ENCODE measurements around the gene F2RL2. TPM values are rescaled to one million over a fixed set of nuclear protein-coding genes. Genes with fewer than 3 reads are reported as not detected.

F2RL2 gene
- total RNA-seq, 1 experiment from 2014 or later: 0.28 TPM

DNA sequence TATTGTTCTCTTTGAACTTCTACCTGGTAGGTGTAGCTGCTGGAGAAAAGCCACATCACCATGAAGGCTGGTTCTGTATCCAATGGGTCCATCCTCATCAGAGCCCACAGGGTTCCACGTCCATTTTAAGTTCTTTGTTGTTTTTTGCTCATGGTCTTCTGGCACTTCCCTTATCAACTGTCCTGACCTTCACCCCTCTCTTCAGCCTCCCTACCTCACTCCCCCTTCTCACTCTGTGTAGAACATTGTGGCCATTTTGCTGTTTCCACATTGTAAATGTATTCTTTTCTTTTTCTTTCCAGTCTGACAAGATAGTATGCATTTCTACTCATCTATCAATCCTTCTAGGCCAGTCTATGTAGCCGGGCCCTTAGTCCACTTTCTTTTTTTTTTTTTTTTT lies 44.3 kb upstream of the F2RL2 start:
- H3K36me3 Mint-ChIP-seq (ENCODE audit: insufficient read depth, unreplicated experiment): peaks cover 6% of the 10 kb centered on the region
- POLR2A ChIA-PET: interaction anchor here (1.2 kb wide), 1 partner anchor 26 kb away, joined by 3 read pairs; no protein-coding TSS in a partner anchor
- no peaks in the 10 kb centered on the region for H3K27me3 Mint-ChIP-seq (ENCODE audit: insufficient read depth, unreplicated experiment)
- BruUV-seq (replicated peaks): no TSS peak
- no peak for DNase-seq (ENCODE audit: unreplicated experiment)
- TF ChIP-seq, protein P1, sequence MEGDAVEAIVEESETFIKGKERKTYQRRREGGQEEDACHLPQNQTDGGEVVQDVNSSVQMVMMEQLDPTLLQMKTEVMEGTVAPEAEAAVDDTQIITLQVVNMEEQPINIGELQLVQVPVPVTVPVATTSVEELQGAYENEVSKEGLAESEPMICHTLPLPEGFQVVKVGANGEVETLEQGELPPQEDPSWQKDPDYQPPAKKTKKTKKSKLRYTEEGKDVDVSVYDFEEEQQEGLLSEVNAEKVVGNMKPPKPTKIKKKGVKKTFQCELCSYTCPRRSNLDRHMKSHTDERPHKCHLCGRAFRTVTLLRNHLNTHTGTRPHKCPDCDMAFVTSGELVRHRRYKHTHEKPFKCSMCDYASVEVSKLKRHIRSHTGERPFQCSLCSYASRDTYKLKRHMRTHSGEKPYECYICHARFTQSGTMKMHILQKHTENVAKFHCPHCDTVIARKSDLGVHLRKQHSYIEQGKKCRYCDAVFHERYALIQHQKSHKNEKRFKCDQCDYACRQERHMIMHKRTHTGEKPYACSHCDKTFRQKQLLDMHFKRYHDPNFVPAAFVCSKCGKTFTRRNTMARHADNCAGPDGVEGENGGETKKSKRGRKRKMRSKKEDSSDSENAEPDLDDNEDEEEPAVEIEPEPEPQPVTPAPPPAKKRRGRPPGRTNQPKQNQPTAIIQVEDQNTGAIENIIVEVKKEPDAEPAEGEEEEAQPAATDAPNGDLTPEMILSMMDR (IDR thresholded peaks at IDR 0.05; ENCODE audit: unreplicated experiment): no peak
- CTCF ChIA-PET: interaction anchor here (1.2 to 1.5 kb wide), 2 partner anchors 9 to 10 kb away, joined by 3 to 6 read pairs; no protein-coding TSS in a partner anchor
- peaks cover 7% of the 10 kb centered on the region for H3K4me1 Mint-ChIP-seq (ENCODE audit: insufficient read depth, unreplicated experiment)
- intact Hi-C loops (cut with micrococcal nuclease): no loop called here
- H3K27ac Mint-ChIP-seq (ENCODE audit: low read depth, unreplicated experiment): no peak overlapping the region
- no peak overlapping the region for H3K4me3 Mint-ChIP-seq (ENCODE audit: unreplicated experiment)
- H3K9me3 Mint-ChIP-seq (ENCODE audit: unreplicated experiment): no peaks in the 10 kb centered on the region

DNA sequence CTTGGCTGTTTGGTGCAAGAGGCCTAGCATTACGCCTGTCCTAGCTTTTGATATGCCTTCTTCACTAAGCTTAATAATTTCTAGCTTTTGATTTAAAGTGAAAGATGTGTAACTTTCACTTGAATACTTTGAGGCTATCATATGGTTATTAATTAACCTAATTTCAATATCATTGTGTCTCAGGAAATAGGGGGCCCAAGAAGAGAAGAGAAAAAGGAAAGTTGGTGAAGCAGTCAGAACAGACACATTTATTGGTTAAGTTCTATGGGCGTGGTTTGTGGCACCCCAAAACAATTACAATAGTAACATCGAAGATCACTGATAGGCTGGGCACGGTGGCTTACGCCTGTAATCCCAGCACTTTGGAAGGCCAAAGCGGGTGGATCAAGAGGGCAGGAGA lies 40.9 kb upstream of the F2RL2 start:
- no peaks in the 10 kb centered on the region for H3K27me3 Mint-ChIP-seq (ENCODE audit: insufficient read depth, unreplicated experiment)
- no peaks in the 10 kb centered on the region for H3K9me3 Mint-ChIP-seq (ENCODE audit: unreplicated experiment)
- H3K36me3 Mint-ChIP-seq (ENCODE audit: insufficient read depth, unreplicated experiment): peaks cover 6% of the 10 kb centered on the region
- peaks cover 1% of the 10 kb centered on the region for H3K4me1 Mint-ChIP-seq (ENCODE audit: insufficient read depth, unreplicated experiment)
- CTCF ChIA-PET: no interaction called here
- no TSS peak for BruUV-seq (replicated peaks)
- DNase-seq (ENCODE audit: unreplicated experiment): no peak
- H3K27ac Mint-ChIP-seq (ENCODE audit: low read depth, unreplicated experiment): no peak overlapping the region
- no peak overlapping the region for H3K4me3 Mint-ChIP-seq (ENCODE audit: unreplicated experiment)
- intact Hi-C loops (cut with micrococcal nuclease): no loop called here
- POLR2A ChIA-PET: interaction anchor here (0.7 kb wide), 1 partner anchor 1033 kb away, joined by 3 read pairs; no protein-coding TSS in a partner anchor
- TF ChIP-seq, protein P1 (IDR thresholded peaks at IDR 0.05; ENCODE audit: unreplicated experiment): no peak

DNA sequence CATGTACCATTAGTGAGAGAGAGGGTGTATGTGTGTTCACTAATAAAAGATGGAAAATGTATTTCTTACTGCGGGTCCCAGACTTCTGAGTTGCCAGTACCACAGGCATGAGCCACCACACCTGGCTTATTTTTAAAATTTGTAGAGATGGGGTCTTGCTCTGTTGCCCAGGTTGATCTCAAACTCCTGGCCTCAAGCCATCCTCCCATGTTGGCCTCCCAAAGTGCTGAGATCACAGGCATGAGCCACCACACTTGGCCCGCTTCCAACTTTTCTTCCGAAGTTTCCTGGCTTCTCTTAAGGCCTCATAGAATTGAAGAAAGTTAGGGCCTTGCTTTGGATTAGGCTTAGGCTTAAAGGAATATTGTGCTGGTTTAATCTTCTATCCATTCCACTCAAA lies 40.4 kb upstream of the F2RL2 start:
- ChIA-PET CTCF (no interaction called here), POLR2A (interaction anchor here (0.7 kb wide), 1 partner anchor 15 kb away, joined by 3 read pairs; no protein-coding TSS in a partner anchor)
- TF ChIP-seq, protein P1 (IDR thresholded peaks at IDR 0.05; ENCODE audit: unreplicated experiment): no peak
- no peaks in the 10 kb centered on the region for H3K9me3 Mint-ChIP-seq (ENCODE audit: unreplicated experiment)
- DNase-seq (ENCODE audit: unreplicated experiment): no peak
- H3K36me3 Mint-ChIP-seq (ENCODE audit: insufficient read depth, unreplicated experiment): peaks cover 6% of the 10 kb centered on the region
- intact Hi-C loops (cut with micrococcal nuclease): no loop called here
- no peak overlapping the region for H3K27ac Mint-ChIP-seq (ENCODE audit: low read depth, unreplicated experiment)
- BruUV-seq (replicated peaks): no TSS peak
- no peaks in the 10 kb centered on the region for H3K4me1 Mint-ChIP-seq (ENCODE audit: insufficient read depth, unreplicated experiment)
- H3K4me3 Mint-ChIP-seq (ENCODE audit: unreplicated experiment): no peak overlapping the region
- H3K27me3 Mint-ChIP-seq (ENCODE audit: insufficient read depth, unreplicated experiment): no peaks in the 10 kb centered on the region

DNA sequence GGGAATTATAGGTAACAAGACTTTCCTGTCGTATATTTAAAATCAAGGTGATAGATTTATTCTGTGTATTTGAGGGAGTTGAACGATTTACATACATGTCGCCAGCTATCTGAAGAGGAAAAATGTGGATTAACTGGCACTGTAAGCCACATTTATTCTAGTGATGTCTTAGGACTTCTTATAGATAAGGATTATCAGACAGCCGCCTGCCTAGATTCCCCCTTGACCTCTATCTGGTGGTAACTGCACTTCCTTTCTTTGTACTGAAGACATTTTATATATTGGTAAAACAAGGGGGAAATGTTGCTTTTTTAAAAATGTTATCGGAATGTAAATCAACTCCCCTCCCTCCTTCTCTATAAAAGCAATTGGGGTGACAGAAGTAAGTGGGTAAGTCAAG lies 39.3 kb upstream of the F2RL2 start:
- CTCF ChIA-PET: interaction anchor here (0.6 kb wide), 1 partner anchor 219 kb away, joined by 4 read pairs; no protein-coding TSS in a partner anchor
- TF ChIP-seq, protein P1 (IDR thresholded peaks at IDR 0.05; ENCODE audit: unreplicated experiment): no peak
- Mint-ChIP-seq H3K36me3 (ENCODE audit: insufficient read depth, unreplicated experiment) (peaks cover 6% of the 10 kb centered on the region), H3K27ac (ENCODE audit: low read depth, unreplicated experiment) (no peak overlapping the region), H3K4me1 (ENCODE audit: insufficient read depth, unreplicated experiment) (no peaks in the 10 kb centered on the region), H3K9me3 (ENCODE audit: unreplicated experiment) (no peaks in the 10 kb centered on the region), H3K27me3 (ENCODE audit: insufficient read depth, unreplicated experiment) (no peaks in the 10 kb centered on the region), H3K4me3 (ENCODE audit: unreplicated experiment) (no peak overlapping the region)
- intact Hi-C loops (cut with micrococcal nuclease): no loop called here
- DNase-seq (ENCODE audit: unreplicated experiment): no peak
- POLR2A ChIA-PET: no interaction called here
- BruUV-seq (replicated peaks): no TSS peak
